Hindlimb muscle (tissue), 1 donor: ENCODE measurements around the gene SYCE1L. TPM values are rescaled to one million over a fixed set of nuclear protein-coding genes. Genes with fewer than 3 reads are reported as not detected.
A peak's percentile ranks its signal among the peaks of the same experiment; 100 is the strongest.
"Not testable (repeated sequence)": the region's sequence is repeated elsewhere in the genome, so short reads cannot be mapped to it uniquely, and the experiment has no call there.

Source experiments
- DNase-seq: peaks from one replicate; pipeline ENCODE4 v3.0.0-alpha.2; 2013
- polyA plus RNA-seq: library from polyadenylated mRNA; unstranded; fragments of 120-200 nt; gene quantifications from one replicate; pipeline ENCODE4 v1.2.1, GENCODE V29; 2013; ENCODE audit not compliant: insufficient read length

Gene SYCE1L, protein sequence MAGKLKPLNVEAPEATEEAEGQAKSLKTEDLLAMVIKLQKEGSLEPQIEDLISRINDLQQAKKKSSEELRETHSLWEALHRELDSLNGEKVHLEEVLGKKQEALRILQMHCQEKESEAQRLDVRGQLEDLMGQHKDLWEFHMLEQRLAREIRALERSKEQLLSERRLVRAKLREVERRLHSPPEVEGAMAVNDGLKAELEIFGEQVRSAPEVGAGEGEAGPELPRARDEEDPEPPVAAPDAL
- 4.5 TPM for polyA plus RNA-seq

DNA sequence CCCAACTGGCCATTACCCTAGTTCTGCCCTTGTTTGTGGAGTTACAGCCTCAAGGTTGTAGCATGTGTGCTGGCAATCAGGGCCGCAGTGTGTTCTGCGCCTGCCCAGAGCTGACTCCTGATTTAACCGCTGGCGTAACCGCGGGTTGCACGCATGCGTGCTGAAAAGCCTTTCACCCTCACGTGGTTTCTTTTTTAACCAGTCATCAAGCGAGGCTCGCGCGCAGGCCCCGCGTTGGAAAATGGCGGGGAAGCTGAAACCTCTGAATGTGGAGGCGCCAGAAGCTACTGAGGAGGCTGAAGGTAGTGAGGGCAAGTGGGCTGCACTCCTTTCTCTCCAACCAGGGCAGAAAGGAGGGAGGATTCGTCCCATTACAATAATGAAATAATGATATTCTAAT, at the start of gene SYCE1L:
TSS of gene SYCE1L (plus strand) at position 198 of the 400 bp plus-strand sequence. CDS start at position 242, 44 bp downstream.
- no peak for DNase-seq

- DNase-seq = peak; percentile 58
These were observed 41.7 kb upstream of the SYCE1L start for GRCh38 chr16:77157346-77158058.

- peak; percentile 15 for DNase-seq
These were observed 40.9 kb upstream of the SYCE1L start for GRCh38 chr16:77158293-77158692.

DNA sequence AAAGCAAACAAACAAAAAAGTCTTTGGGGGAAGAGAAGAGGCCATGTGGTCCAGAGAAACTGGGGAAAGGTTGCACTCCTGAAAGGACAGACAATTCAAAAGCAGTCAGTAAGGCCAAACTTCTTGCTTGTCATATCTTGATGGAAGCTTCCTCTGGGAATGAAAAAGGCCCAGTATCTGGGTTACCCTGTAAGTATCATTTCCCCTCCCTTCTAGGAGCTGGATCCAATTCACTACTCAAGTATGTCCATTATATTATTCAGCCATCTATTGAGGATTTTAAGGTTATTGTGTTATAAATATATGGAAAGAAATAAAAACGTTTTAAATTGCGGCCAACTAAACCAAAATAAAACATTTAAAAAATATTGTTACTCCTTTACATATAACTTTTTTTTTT, 34.2 kb upstream of the SYCE1L start:
- DNase-seq = peak; percentile 30

DNA sequence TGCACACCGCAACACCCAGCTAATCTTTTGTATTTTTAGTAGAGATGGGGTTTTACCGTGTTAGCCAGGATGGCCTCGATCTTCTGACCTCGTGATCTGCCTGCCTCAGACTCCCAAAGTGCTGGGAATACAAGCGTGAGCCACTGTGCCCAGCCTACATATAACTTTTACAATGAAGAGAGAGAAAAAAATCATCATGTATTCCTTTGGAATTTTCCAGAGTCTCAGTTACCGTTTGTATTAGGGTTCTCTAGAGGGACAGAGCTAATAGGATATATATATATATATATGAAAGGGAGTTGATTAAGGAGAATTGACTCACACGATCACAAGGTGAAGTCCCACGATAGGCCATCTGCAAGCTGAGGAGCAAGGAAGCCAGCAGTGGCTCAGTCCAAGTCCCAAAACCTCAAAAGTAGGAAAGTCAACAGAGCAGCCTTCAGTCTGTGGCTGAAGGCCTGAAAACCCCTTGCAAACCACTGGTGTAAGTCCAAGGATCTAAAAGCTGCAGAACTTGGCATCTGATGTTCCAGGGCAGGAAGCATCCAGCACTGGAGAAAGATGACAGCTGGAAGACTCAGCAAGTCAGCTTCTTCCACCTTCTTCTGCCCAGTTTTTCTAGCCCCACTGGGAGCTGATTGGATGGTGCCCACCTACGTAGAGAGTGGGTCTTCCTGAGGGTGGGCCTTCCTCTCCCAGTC, 33.5 kb upstream of the SYCE1L start:
- peak; percentile 74 for DNase-seq

DNA sequence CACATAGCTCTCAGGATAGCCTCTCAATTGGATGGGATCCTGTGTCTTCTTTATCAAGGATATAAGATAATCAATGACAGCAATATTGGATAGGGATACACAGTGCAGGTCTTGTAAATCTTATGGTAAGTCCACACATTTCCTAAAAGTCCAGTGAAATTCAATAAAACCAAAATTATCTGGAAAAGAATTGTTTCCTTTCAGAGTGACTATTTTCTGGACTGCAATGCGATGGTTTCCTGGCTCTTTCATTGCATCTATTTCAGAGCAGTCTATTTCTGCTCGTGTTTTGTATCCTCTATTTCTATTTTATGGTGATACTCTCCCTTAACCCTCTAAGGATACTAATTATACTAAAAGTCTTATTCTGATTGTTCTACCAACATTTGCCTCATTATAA, 32.5 kb upstream of the SYCE1L start:
- DNase-seq = peak; percentile 15

GRCh38 chr16:77168901-77169300, 30.3 kb upstream of the SYCE1L start:
- DNase-seq = no peak

DNA sequence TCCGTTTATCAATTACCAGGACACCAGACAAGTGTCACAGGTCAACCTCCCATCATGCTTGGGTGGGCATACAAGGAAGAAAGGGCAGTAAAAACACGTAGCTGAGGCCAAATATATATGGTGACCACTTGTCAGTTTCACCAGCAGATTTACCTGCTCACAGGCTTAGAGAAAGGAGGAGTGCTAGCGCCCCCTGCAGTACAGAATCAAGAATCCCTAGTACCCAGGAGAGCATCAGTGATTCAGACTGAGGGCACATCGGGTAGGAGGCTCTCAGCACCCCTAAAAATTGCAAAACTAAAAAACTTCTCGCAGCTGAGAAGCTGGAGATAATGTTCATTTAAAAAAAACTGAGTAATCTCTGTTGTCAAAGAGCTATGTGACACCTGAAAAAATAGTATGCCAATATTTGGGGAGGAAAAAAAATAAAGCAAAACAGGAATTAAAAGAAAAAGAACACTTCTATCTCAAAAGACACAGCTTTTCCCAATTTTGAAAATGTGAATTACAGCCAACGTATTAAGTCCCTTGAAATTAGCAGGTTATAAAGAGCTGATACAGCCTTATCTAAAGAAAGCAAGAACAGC, 29.5 kb upstream of the SYCE1L start:
- peak; percentile 24 for DNase-seq

- DNase-seq = no peak
These were observed 28.4 kb upstream of the SYCE1L start for GRCh38 chr16:77170805-77171204.

DNA sequence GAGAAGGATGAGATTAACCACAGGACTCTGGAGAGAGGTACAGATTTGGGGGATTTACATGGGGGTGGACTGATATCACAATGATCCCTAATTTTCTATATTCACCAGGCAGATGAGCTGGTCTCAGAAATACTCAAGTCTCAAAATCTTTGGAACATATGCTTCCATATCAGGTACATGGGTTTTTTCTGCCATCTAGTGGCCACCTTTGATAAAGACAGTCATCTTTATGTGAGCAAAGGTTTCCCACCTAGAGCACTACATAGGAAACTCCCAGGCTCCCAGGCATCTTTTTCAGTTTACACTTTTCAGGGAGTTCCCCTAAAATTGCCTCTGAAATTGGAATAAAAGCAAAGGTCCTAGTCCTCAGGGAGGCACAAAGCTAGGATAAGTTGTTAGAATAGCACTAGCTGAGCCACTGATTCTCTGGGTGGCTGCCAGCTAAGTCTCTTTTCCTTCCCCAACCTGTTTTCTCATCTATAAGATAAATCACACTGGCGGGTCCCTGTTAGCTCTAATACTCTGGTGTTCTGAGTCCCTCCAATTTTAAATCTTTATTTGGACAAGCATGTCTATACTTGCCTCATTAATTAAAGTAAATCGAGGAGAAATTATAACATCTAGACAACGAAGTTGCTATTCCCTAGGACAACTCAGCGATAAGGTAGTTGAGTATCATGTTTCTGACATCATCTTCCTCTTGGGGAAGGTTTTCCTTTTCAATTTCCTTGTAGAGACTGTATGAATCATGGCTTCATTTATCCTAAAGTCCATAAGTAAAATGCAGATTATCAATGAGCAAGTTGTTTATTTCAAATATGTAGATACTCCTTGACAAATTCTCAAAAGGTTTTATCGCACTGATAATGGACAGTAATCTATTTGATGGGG, 27.2 kb upstream of the SYCE1L start:
- DNase-seq = peak; percentile 79

GRCh38 chr16:77172951-77173350, 26.3 kb upstream of the SYCE1L start:
- DNase-seq = no peak

- no peak for DNase-seq
These were observed 16.1 kb upstream of the SYCE1L start for GRCh38 chr16:77183137-77183536.

DNA sequence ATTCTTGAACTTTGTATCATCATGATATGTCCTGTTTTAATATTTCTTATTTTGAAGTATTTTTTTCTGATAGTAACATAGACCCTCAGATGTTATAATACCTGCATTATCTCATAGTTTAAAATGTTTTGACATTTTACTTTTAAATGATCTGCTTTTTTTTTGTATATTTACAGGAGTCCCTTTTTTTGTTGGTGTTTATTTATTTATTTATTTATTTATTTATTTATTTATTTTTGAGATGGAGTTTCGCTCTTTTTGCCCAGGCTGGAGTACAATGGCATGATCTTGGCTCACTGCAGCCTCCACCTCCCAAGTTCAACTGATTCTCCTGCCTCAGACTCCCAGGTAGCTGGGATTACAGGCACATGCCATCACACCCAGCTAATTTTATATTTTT, 12.9 kb upstream of the SYCE1L start:
- not testable (repeated sequence) for DNase-seq

GRCh38 chr16:77190190-77190477, 9.1 kb upstream of the SYCE1L start:
- peak; percentile 13 for DNase-seq

DNA sequence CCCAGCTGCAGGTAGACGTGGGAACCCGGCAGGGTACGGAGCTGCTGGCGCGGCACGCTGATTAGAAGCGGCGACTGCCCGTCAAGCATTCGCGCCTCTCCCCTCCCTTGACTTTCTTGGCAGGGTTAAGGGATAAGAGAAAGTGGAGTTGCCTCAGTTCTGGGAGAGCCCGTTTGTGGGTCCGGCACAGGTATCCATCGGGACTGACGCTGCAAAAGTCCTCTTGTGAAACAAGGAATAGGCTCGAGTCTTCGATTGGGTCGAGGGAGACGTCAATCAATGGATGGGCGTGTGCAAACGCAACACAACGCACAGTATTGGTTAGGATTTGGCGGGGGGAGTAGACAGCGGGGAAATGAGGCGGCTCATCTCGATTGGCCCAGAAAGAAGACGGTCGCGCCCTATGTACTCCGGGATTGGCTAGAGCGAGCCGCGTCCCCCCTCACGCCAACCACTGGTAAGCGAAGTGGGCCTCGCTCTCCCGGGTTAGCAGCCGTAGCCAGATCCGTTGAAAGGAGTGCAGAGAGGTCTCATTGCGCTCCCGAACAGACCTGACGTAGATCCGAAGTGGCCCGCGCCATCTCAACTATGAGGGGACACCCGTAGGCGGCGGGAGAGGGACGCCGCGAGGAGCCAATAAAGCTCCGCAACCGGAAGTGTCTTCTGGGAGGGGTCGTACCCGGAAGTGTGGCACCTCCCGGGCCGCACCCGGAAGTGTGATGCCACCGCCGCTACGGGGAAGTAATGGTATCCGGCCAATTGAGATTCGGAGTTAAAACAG, 8.5 kb upstream of the SYCE1L start, which contains the start of gene MON1B:
TSS of gene MON1B (plus strand) at position 713 of the 781 bp plus-strand sequence. CDS start 296 bp downstream, outside the sequence.
- DNase-seq = peak; percentile 95

- DNase-seq = peak; percentile 15
These were observed 7.8 kb upstream of the SYCE1L start for GRCh38 chr16:77191259-77191969.

GRCh38 chr16:77193377-77193776, 5.8 kb upstream of the SYCE1L start:
- no peak for DNase-seq

- no peak for DNase-seq
These were observed 4.6 kb upstream of the SYCE1L start for GRCh38 chr16:77194295-77195231.

- DNase-seq = no peak
These were observed 3.8 kb upstream of the SYCE1L start for GRCh38 chr16:77195411-77195810.
